OCI-LY3 (cell line): ENCODE measurements around the gene SIAH3.

ENCODE experiments used
- H2AFZ ChIP-seq: fragments of 200-600, 300-600 bp; shearing (Covaris generic); 2 replicates; pipeline ENCODE4 v1.6.0; 2014; ENCODE audit warnings: antibody characterized with exemption, low read depth, low read length
- H3K27ac ChIP-seq: fragments of 200-600, 300-600 bp; sonication (generic); 2 replicates; pipeline ENCODE4 v1.5.1; 2014; ENCODE audit warnings: mild to moderate bottlenecking, low read length, moderate library complexity, mixed read lengths
- H3K27me3 ChIP-seq: fragments of 200-600, 300-600 bp; sonication (generic); 2 replicates; pipeline ENCODE4 v1.6.1; 2014; ENCODE audit warnings: low read depth, low read length, mixed read lengths
- H3K36me3 ChIP-seq: fragments of 200-600, 300-600 bp; sonication (generic); replicated peaks from 2 replicates; pipeline ENCODE3; 2014; ENCODE audit warnings: low read depth, low read length, mixed read lengths
- H3K4me1 ChIP-seq: fragments of 300-600, 200-600 bp; sonication (generic); 2 replicates; pipeline ENCODE4 v1.6.1; 2014; ENCODE audit warnings: low read length, mixed read lengths
- H3K4me2 ChIP-seq: fragments of 200-600, 300-600 bp; sonication (generic); 2 replicates; pipeline ENCODE4 v1.6.1; 2014; ENCODE audit warnings: low read length, mixed read lengths
- H3K4me3 ChIP-seq: fragments of 300-600, 200-600 bp; sonication (generic); 2 replicates; pipeline ENCODE4 v1.5.1; 2014; ENCODE audit warnings: antibody characterized with exemption, mild to moderate bottlenecking, low read length, moderate library complexity
- H3K79me2 ChIP-seq: fragments of 300-600, 200-600 bp; shearing (Covaris generic); 2 replicates; pipeline ENCODE4 v1.6.1; 2014; ENCODE audit warnings: mild to moderate bottlenecking, low read length, mixed read lengths
- H3K9ac ChIP-seq: fragments of 300-600, 200-600 bp; shearing (Covaris generic); 2 replicates; pipeline ENCODE4 v1.6.0; 2014; ENCODE audit warnings: mild to moderate bottlenecking, low read length, moderate library complexity
- H3K9me3 ChIP-seq: fragments of 200-600, 300-600 bp; shearing (Covaris generic); 2 replicates; pipeline ENCODE4 v1.6.1; 2014; ENCODE audit warnings: low read length, mixed read lengths; ENCODE audit not compliant: insufficient read depth
- H4K20me1 ChIP-seq: fragments of 200-600, 300-600 bp; sonication (generic); 2 replicates; pipeline ENCODE4 v1.6.1; 2016; ENCODE audit warnings: low read length, mixed read lengths; ENCODE audit not compliant: insufficient read depth
- CTCF ChIP-seq: fragments of 200-600, 300-600 bp; sonication (generic); IDR thresholded peaks from 2 replicates; pipeline ENCODE4 v1.5.1; 2014; ENCODE audit warnings: antibody characterized with exemption, low read length, low read depth
- EZH2phosphoT487 ChIP-seq: fragments of 200-600 bp; shearing (Covaris generic); IDR thresholded peaks from 2 replicates; pipeline ENCODE4 v1.6.1; 2018; ENCODE audit warnings: antibody characterized with exemption, mixed run types, low read depth

Gene SIAH3

GRCh38 chr13:45878966-45879365, 27.4 kb upstream of the SIAH3 start:
- Histone ChIP-seq H2AFZ (no peak overlapping the region), H3K79me2 (no peaks in the 10 kb centered on the region), H4K20me1 (no peaks in the 10 kb centered on the region), H3K4me1 (no peaks in the 10 kb centered on the region), H3K36me3 (no peaks in the 10 kb centered on the region), H3K9ac (no peak overlapping the region), H3K27me3 (peaks cover 37% of the 10 kb centered on the region), H3K4me2 (no peak overlapping the region), H3K27ac (no peak overlapping the region), H3K4me3 (no peak overlapping the region), H3K9me3 (no peaks in the 10 kb centered on the region)
- TF ChIP-seq CTCF = no peak
- no peak for TF ChIP-seq EZH2phosphoT487

GRCh38 chr13:45876781-45877180, 25.2 kb upstream of the SIAH3 start:
- Histone ChIP-seq H4K20me1 (no peaks in the 10 kb centered on the region), H2AFZ (no peak overlapping the region), H3K4me1 (no peaks in the 10 kb centered on the region), H3K27ac (no peak overlapping the region), H3K4me2 (no peak overlapping the region), H3K36me3 (no peaks in the 10 kb centered on the region), H3K9ac (no peak overlapping the region), H3K27me3 (peaks cover 16% of the 10 kb centered on the region; the same call in 1 of the 2 replicates), H3K4me3 (no peak overlapping the region), H3K79me2 (no peaks in the 10 kb centered on the region), H3K9me3 (no peaks in the 10 kb centered on the region)
- TF ChIP-seq CTCF (no peak), EZH2phosphoT487 (no peak)

GRCh38 chr13:45875951-45876350, 24.4 kb upstream of the SIAH3 start:
- H3K36me3 ChIP-seq = no peaks in the 10 kb centered on the region
- H3K27ac ChIP-seq = no peak overlapping the region
- H3K79me2 ChIP-seq = no peaks in the 10 kb centered on the region
- H3K4me1 ChIP-seq = no peaks in the 10 kb centered on the region
- no peak overlapping the region for H3K4me3 ChIP-seq
- TF ChIP-seq CTCF = no peak
- TF ChIP-seq EZH2phosphoT487 = no peak
- H3K27me3 ChIP-seq = peaks cover 15% of the 10 kb centered on the region; the same call in 1 of the 2 replicates
- no peaks in the 10 kb centered on the region for H3K9me3 ChIP-seq
- H3K9ac ChIP-seq = no peak overlapping the region
- H3K4me2 ChIP-seq = no peak overlapping the region
- H4K20me1 ChIP-seq = no peaks in the 10 kb centered on the region
- no peak overlapping the region for H2AFZ ChIP-seq

- H3K79me2 ChIP-seq = no peaks in the 10 kb centered on the region
- H3K4me2 ChIP-seq = no peak overlapping the region
- no peak overlapping the region for H3K9ac ChIP-seq
- no peak for TF ChIP-seq CTCF
- no peak for TF ChIP-seq EZH2phosphoT487
- no peak overlapping the region for H3K27ac ChIP-seq
- H4K20me1 ChIP-seq = no peaks in the 10 kb centered on the region
- H2AFZ ChIP-seq = no peak overlapping the region
- no peaks in the 10 kb centered on the region for H3K9me3 ChIP-seq
- no peaks in the 10 kb centered on the region; the same call in 1 of the 2 replicates for H3K27me3 ChIP-seq
- H3K4me1 ChIP-seq = no peaks in the 10 kb centered on the region
- no peaks in the 10 kb centered on the region for H3K36me3 ChIP-seq
- no peak overlapping the region for H3K4me3 ChIP-seq
Observed at GRCh38 chr13:45873491-45874325, 22.2 kb upstream of the SIAH3 start.
